NCI-H2107 treated with DMSO at 0.1 percent for 48 hours (cell line): ENCODE results near the gene GPSM3.
"Not testable (repeated sequence)": the region's sequence is repeated elsewhere in the genome, so short reads cannot be mapped to it uniquely, and the experiment has no call there.

Source experiments
- DNase-seq: peaks from one replicate; lab custom pipeline; 2025; ENCODE audit not compliant: unreplicated experiment; lab: John Stamatoyannopoulos, UW

GPSM3 gene

GRCh38 chr6:32203426-32204267 is 11.2 kb upstream of the GPSM3 start:
- no peak for DNase-seq

- no peak for DNase-seq
Measured at GRCh38 chr6:32202186-32202585, 9.7 kb upstream of the GPSM3 start.

- no peak for DNase-seq
Measured at GRCh38 chr6:32200711-32201475, 8.4 kb upstream of the GPSM3 start.

- DNase-seq = no peak
Measured at GRCh38 chr6:32198866-32199265, 6.4 kb upstream of the GPSM3 start.

- no peak for DNase-seq
Measured at GRCh38 chr6:32198345-32198696, 5.9 kb upstream of the GPSM3 start.

GRCh38 chr6:32196682-32197616 is 4.5 kb upstream of the GPSM3 start:
- DNase-seq = no peak

- DNase-seq = peak; percentile 33
Measured at GRCh38 chr6:32195902-32196681, 3.6 kb upstream of the GPSM3 start.

- peak; percentile 86 for DNase-seq
Measured at GRCh38 chr6:32195652-32195901, 3.1 kb upstream of the GPSM3 start.

GRCh38 chr6:32194825-32195651 is 2.6 kb upstream of the GPSM3 start:
- no peak for DNase-seq

GRCh38 chr6:32194388-32194787 is 1.9 kb upstream of the GPSM3 start:
- DNase-seq = no peak

- DNase-seq = not testable (repeated sequence)
Measured at GRCh38 chr6:32193096-32193495, 653 bp upstream of the GPSM3 start.

GRCh38 chr6:32191696-32192607 is 491 bp downstream of the GPSM3 start:
- DNase-seq = no peak

- DNase-seq = no peak
Measured at GRCh38 chr6:32190911-32191677, 1.3 kb downstream of the GPSM3 start.

GRCh38 chr6:32190054-32190851 is 2.2 kb downstream of the GPSM3 start, which contains the start of gene PBX2:
PBX2 (minus strand) TSS chr6:32190202; CDS start chr6:32189915, 287 bp downstream.
- DNase-seq = peak; percentile 35

- DNase-seq = no peak
Measured at GRCh38 chr6:32189742-32190053, 2.7 kb downstream of the GPSM3 start.

GRCh38 chr6:32189069-32189741 is 3.2 kb downstream of the GPSM3 start:
- no peak for DNase-seq
